Osteoblast (primary cell): Measurements from ENCODE around the gene KDF1. TPM values are rescaled to one million over a fixed set of nuclear protein-coding genes. Genes with fewer than 3 reads are reported as not detected.

ENCODE experiments used
- DNase-seq: peaks from one replicate; pipeline ENCODE4 v3.0.0; 2011; ENCODE audit warnings: low spot score, mixed read lengths; ENCODE audit not compliant: insufficient read length; ENCODE audit errors: missing footprints
- H2AFZ ChIP-seq: 2 replicates; pipeline ENCODE4 v1.6.0; 2011; ENCODE audit warnings: mild to moderate bottlenecking, low read length
- H3K27ac ChIP-seq: 2 replicates; pipeline ENCODE4 v1.5.1; 2011; ENCODE audit warnings: mild to moderate bottlenecking, low read depth, low read length, moderate library complexity
- H3K27me3 ChIP-seq: 2 replicates; pipeline ENCODE4 v1.6.0; 2012; ENCODE audit warnings: mild to moderate bottlenecking, control low read depth, inconsistent platforms, low read length, moderate library complexity; ENCODE audit not compliant: insufficient read depth
- H3K36me3 ChIP-seq: 2 replicates; pipeline ENCODE4 v1.5.1; 2011; ENCODE audit warnings: mild to moderate bottlenecking, low read length, control low read depth, moderate library complexity; ENCODE audit not compliant: insufficient read depth
- H3K4me1 ChIP-seq: 2 replicates; pipeline ENCODE4 v1.5.1; 2011; ENCODE audit warnings: mild to moderate bottlenecking, low read length, control low read depth, moderate library complexity; ENCODE audit not compliant: insufficient read depth
- H3K4me2 ChIP-seq: 2 replicates; pipeline ENCODE4 v1.6.0; 2011; ENCODE audit warnings: mild to moderate bottlenecking, low read length; ENCODE audit not compliant: insufficient read depth
- H3K4me3 ChIP-seq: fragments of 200-600 bp; sonication (generic); 3 replicates; pipeline ENCODE4 v1.5.1; 2012; ENCODE audit warnings: mild to moderate bottlenecking, low read length, inconsistent platforms; ENCODE audit not compliant: insufficient read depth
- H3K79me2 ChIP-seq: 2 replicates; pipeline ENCODE4 v1.6.0; 2012; ENCODE audit warnings: mild to moderate bottlenecking, low read length, control low read depth, inconsistent platforms; ENCODE audit not compliant: insufficient read depth
- H3K9me3 ChIP-seq: 2 replicates; pipeline ENCODE4 v1.5.1; 2011; ENCODE audit warnings: low read depth, low read length, control low read depth
- H4K20me1 ChIP-seq: 2 replicates; pipeline ENCODE4 v1.6.0; 2012; ENCODE audit warnings: mild to moderate bottlenecking, low read length, control low read depth; ENCODE audit not compliant: insufficient read depth
- total RNA-seq: library from RNA; depleted of rRNA; stranded (reverse); fragments of >200 nt; gene quantifications from 2 replicates; pipeline ENCODE4 v1.2.3, GENCODE V29; 2012
- TF ChIP-seq, protein P1 (sequence below): IDR thresholded peaks from 2 replicates; pipeline ENCODE4 v1.5.1; 2011; ENCODE audit warnings: mild to moderate bottlenecking, low read depth, low read length, moderate library complexity; ENCODE audit errors: extremely low read depth

Gene KDF1
- total RNA-seq, 1 donor, result not detected

GRCh38 chr1:26907071-26907917 is 53.0 kb downstream of the KDF1 start:
- Histone ChIP-seq H3K79me2 (no peaks in the 10 kb centered on the region), H3K36me3 (no peaks in the 10 kb centered on the region), H3K4me2 (peak overlapping the region; percentile 32), H3K4me1 (peaks cover 8% of the 10 kb centered on the region), H3K27me3 (peaks cover 6% of the 10 kb centered on the region), H3K9me3 (no peaks in the 10 kb centered on the region), H3K4me3 (no peak overlapping the region), H4K20me1 (no peaks in the 10 kb centered on the region), H3K27ac (no peak overlapping the region), H2AFZ (no peak overlapping the region)
- peak; percentile 96 for DNase-seq
- TF ChIP-seq, protein P1, sequence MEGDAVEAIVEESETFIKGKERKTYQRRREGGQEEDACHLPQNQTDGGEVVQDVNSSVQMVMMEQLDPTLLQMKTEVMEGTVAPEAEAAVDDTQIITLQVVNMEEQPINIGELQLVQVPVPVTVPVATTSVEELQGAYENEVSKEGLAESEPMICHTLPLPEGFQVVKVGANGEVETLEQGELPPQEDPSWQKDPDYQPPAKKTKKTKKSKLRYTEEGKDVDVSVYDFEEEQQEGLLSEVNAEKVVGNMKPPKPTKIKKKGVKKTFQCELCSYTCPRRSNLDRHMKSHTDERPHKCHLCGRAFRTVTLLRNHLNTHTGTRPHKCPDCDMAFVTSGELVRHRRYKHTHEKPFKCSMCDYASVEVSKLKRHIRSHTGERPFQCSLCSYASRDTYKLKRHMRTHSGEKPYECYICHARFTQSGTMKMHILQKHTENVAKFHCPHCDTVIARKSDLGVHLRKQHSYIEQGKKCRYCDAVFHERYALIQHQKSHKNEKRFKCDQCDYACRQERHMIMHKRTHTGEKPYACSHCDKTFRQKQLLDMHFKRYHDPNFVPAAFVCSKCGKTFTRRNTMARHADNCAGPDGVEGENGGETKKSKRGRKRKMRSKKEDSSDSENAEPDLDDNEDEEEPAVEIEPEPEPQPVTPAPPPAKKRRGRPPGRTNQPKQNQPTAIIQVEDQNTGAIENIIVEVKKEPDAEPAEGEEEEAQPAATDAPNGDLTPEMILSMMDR, result no peak

DNA sequence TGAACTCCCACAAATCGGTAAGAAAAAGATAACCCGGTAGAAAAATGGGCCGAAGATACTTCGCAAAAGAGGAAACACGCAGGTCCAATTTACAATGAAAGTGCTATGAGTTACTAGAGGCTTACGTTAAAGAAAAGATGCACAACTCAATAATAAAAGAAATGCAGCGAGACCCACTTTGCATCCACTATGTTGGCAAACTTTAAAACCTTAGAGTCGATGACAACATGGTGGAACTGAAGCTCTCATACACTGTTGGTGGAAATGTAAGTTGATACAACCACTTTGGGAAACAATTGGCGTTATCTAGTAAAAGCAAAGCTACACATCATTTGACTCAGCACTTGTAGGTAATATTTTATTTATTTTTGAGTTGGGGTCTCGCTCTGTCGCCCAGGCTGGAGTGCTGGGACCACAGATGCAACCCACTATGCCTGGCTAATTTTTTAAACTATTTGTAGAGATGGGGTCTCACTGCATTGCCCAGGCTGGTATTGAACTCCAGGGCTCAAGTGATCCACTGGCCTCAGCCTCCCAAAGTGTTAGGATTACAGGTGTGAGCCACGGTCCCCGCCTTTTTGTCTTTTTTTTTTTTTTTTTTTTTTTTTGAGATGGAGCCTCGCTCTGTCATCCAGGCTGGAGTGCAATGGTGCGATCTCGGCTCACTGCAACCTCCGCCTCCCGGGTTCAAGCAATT is 59.3 kb downstream of the KDF1 start:
- Histone ChIP-seq H4K20me1 (no peaks in the 10 kb centered on the region), H3K9me3 (no peaks in the 10 kb centered on the region), H3K4me2 (peak overlapping the region; percentile 99), H3K79me2 (peaks cover 40% of the 10 kb centered on the region), H2AFZ (peak overlapping the region; percentile 86), H3K27me3 (no peaks in the 10 kb centered on the region), H3K27ac (peak overlapping the region; percentile 82), H3K4me3 (peak overlapping the region; percentile 98), H3K4me1 (peaks cover 16% of the 10 kb centered on the region), H3K36me3 (peaks cover 15% of the 10 kb centered on the region)
- TF ChIP-seq, protein P1, result no peak
- no peak for DNase-seq

- TF ChIP-seq, protein P1, result no peak
- Histone ChIP-seq H3K79me2 (peaks cover 45% of the 10 kb centered on the region), H3K9me3 (no peaks in the 10 kb centered on the region), H3K36me3 (peaks cover 17% of the 10 kb centered on the region), H3K27me3 (no peaks in the 10 kb centered on the region), H3K27ac (peak within 1 kb of the TSS; percentile 82), H2AFZ (peak within 1 kb of the TSS; percentile 86), H3K4me2 (peak within 1 kb of the TSS; percentile 99), H4K20me1 (no peaks in the 10 kb centered on the region), H3K4me1 (peaks cover 16% of the 10 kb centered on the region), H3K4me3 (peak within 1 kb of the TSS; percentile 98)
- peak; percentile 95 for DNase-seq
Observed at GRCh38 chr1:26900001-26900814, 60.1 kb downstream of the KDF1 start, which contains the start of gene GPATCH3. Gene GPATCH3, minus strand, starts transcription at chr1:26900467. Its CDS starts 25 bp downstream, at chr1:26900442.

Other genes with a start within 250 kb of the KDF1 start
- 18.1 and 19.2 TPM in 2 replicates for gene PIGV, start 172.5 kb downstream of the KDF1 start, total RNA-seq
- gene ZDHHC18, start 133.8 kb downstream of the KDF1 start, total RNA-seq, result 6.2 and 7.6 TPM in 2 replicates
- under 0.01 and 0.29 TPM in 2 replicates for gene SFN, start 97.3 kb downstream of the KDF1 start, total RNA-seq
- gene GPN2, start 70.2 kb downstream of the KDF1 start, total RNA-seq, result 8.0 and 8.3 TPM in 2 replicates
- gene GPATCH3, start 60.0 kb downstream of the KDF1 start, total RNA-seq, result 10.3 and 10.9 TPM in 2 replicates
- gene NR0B2, start 46.5 kb downstream of the KDF1 start, total RNA-seq, result not detected in 2 replicates
- 15.9 and 17.4 TPM in 2 replicates for gene NUDC, start 38.7 kb downstream of the KDF1 start, total RNA-seq
- 6.5 TPM in 2 replicates for gene TRNP1, start 33.2 kb upstream of the KDF1 start, total RNA-seq
- gene TENT5B, start 52.4 kb upstream of the KDF1 start, total RNA-seq, result 10.0 and 11.2 TPM in 2 replicates
- 6.2 and 7.6 TPM in 2 replicates for gene SLC9A1, start 194.7 kb upstream of the KDF1 start, total RNA-seq